ENCODE results near the gene MROH2A. TPM values are rescaled to one million over a fixed set of nuclear protein-coding genes. Genes with fewer than 3 reads are reported as not detected.

MROH2A gene
- total RNA-seq, 1 donor from 2014 or later: not detected

DNA sequence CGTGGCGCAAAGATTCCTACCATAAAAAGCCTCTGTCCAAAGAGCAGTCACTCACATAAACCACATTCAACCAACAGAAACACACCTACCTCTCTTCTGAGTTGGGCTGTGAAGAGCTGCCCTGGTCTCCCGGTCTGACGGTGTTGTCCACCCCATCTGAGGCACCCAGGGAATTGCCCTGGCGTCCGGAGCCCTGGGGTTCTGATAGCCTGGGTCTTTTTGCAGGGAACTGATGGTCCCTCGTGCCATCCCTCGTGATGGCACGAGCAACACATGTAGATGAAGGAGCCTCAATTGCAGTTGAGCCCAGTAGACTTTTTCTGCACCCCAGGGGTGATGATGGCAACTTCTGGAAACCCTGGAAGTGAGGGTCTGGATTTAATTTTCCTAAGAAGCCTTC lies 62.4 kb downstream of the MROH2A start:
- Histone ChIP-seq H3K4me3 (no peak overlapping the region), H3K4me1 (no peaks in the 10 kb centered on the region), H3K27ac (no peak overlapping the region), H3K9me3 (no peaks in the 10 kb centered on the region), H3K36me3 (no peaks in the 10 kb centered on the region), H3K27me3 (no peaks in the 10 kb centered on the region)
- DNase-seq (ENCODE audit: extremely low spot score in 2 of 2): peak; percentile 67 to 74
- intact Hi-C loops (cut with DNase I): no loop called here
- no peak for TF ChIP-seq POLR2AphosphoS5 (IDR thresholded peaks at IDR 0.05; ENCODE audit: insufficient read depth in 1 of 2, low read depth in 1 of 2)
- no peak for TF ChIP-seq POLR2A (IDR thresholded peaks at IDR 0.05)
- TF ChIP-seq, protein P1, sequence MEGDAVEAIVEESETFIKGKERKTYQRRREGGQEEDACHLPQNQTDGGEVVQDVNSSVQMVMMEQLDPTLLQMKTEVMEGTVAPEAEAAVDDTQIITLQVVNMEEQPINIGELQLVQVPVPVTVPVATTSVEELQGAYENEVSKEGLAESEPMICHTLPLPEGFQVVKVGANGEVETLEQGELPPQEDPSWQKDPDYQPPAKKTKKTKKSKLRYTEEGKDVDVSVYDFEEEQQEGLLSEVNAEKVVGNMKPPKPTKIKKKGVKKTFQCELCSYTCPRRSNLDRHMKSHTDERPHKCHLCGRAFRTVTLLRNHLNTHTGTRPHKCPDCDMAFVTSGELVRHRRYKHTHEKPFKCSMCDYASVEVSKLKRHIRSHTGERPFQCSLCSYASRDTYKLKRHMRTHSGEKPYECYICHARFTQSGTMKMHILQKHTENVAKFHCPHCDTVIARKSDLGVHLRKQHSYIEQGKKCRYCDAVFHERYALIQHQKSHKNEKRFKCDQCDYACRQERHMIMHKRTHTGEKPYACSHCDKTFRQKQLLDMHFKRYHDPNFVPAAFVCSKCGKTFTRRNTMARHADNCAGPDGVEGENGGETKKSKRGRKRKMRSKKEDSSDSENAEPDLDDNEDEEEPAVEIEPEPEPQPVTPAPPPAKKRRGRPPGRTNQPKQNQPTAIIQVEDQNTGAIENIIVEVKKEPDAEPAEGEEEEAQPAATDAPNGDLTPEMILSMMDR (IDR thresholded peaks at IDR 0.05): no peak

GRCh38 chr2:233841183-233841582 lies 63.1 kb downstream of the MROH2A start:
- H3K4me1 ChIP-seq: no peaks in the 10 kb centered on the region
- intact Hi-C loops (cut with DNase I): no loop called here
- H3K36me3 ChIP-seq: no peaks in the 10 kb centered on the region
- TF ChIP-seq POLR2AphosphoS5 (IDR thresholded peaks at IDR 0.05; ENCODE audit: insufficient read depth in 1 of 2, low read depth in 1 of 2) (no peak), POLR2A (IDR thresholded peaks at IDR 0.05) (no peak)
- TF ChIP-seq, protein P1 (IDR thresholded peaks at IDR 0.05): no peak
- DNase-seq (ENCODE audit: extremely low spot score in 2 of 2): peak in 1 of 2 donors; percentile 58
- H3K4me3 ChIP-seq: no peak overlapping the region
- H3K27ac ChIP-seq: no peak overlapping the region
- no peaks in the 10 kb centered on the region for H3K27me3 ChIP-seq
- no peaks in the 10 kb centered on the region for H3K9me3 ChIP-seq

GRCh38 chr2:233844064-233844807 lies 66.1 kb downstream of the MROH2A start:
- Histone ChIP-seq H3K4me3 (no peak overlapping the region), H3K27ac (no peak overlapping the region), H3K36me3 (no peaks in the 10 kb centered on the region), H3K27me3 (no peaks in the 10 kb centered on the region), H3K9me3 (no peaks in the 10 kb centered on the region), H3K4me1 (no peaks in the 10 kb centered on the region)
- TF ChIP-seq, protein P1 (IDR thresholded peaks at IDR 0.05): no peak
- TF ChIP-seq POLR2A (IDR thresholded peaks at IDR 0.05) (no peak), POLR2AphosphoS5 (IDR thresholded peaks at IDR 0.05; ENCODE audit: insufficient read depth in 1 of 2, low read depth in 1 of 2) (no peak)
- intact Hi-C loops (cut with DNase I): no loop called here
- no peak for DNase-seq (ENCODE audit: extremely low spot score in 2 of 2)

- H3K9me3 ChIP-seq: no peaks in the 10 kb centered on the region
- TF ChIP-seq POLR2A (IDR thresholded peaks at IDR 0.05): no peak
- TF ChIP-seq, protein P1 (IDR thresholded peaks at IDR 0.05): no peak
- TF ChIP-seq POLR2AphosphoS5 (IDR thresholded peaks at IDR 0.05; ENCODE audit: insufficient read depth in 1 of 2, low read depth in 1 of 2): no peak
- DNase-seq (ENCODE audit: extremely low spot score in 2 of 2): no peak
- intact Hi-C loops (cut with DNase I): no loop called here
- H3K27me3 ChIP-seq: no peaks in the 10 kb centered on the region
- no peaks in the 10 kb centered on the region for H3K4me1 ChIP-seq
- H3K4me3 ChIP-seq: no peak overlapping the region
- H3K36me3 ChIP-seq: no peaks in the 10 kb centered on the region
- no peak overlapping the region for H3K27ac ChIP-seq
These were observed 66.7 kb downstream of the MROH2A start for GRCh38 chr2:233844836-233845235.

DNA sequence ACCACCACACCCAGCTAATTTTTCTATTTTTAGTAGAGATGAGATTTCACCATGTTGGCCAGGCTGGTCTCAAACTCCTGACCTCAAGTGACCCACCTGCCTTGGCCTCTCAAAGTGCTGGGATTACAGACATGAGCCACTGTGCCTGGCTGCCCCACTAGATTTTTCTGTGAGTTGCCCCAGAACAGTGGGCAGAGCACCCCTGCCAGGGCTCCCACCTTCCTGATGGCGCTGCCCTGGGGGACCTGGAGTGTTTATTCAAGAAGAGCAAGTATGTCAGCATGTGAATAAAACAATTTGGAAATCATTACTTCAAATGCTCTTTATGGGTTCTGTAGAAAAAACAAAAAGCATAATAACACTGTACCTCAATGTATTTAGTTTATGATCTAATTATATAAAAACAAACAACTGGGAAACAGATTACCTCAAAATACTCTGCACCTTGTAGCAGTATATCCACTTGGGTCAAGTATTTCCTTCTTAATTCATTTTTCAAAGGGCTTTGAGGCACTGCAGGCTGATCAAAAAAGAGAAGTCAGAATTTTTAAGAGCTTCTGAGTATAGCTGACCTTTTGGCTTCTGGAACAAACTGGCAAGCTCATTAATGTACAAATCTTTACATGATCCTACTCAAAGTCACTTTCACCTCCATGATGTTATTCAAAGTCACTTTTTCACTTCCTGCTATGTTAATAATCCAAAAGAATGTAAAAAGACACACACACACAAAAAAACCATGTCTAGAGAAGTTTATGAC lies 67.4 kb downstream of the MROH2A start:
- no peaks in the 10 kb centered on the region for H3K27me3 ChIP-seq
- H3K4me1 ChIP-seq: no peaks in the 10 kb centered on the region
- DNase-seq (ENCODE audit: extremely low spot score in 2 of 2): no peak
- intact Hi-C loops (cut with DNase I): no loop called here
- TF ChIP-seq POLR2AphosphoS5 (IDR thresholded peaks at IDR 0.05; ENCODE audit: insufficient read depth in 1 of 2, low read depth in 1 of 2) (no peak), POLR2A (IDR thresholded peaks at IDR 0.05) (no peak)
- TF ChIP-seq, protein P1 (IDR thresholded peaks at IDR 0.05): no peak
- H3K4me3 ChIP-seq: no peak overlapping the region
- no peaks in the 10 kb centered on the region for H3K36me3 ChIP-seq
- H3K27ac ChIP-seq: no peak overlapping the region
- no peaks in the 10 kb centered on the region for H3K9me3 ChIP-seq
